ENCODE results near the gene TBC1D2.

Gene TBC1D2

GRCh38 chr9:98186236-98186635 lies 69.2 kb downstream of the TBC1D2 start:
- TF ChIP-seq JUND (IDR thresholded peaks at IDR 0.05; ENCODE audit: low read depth): no peak
- DNase-seq (ENCODE audit: low read depth in 1 of 2, low spot score in 1 of 2): no peak
- in situ Hi-C loops (cut with HindIII; ENCODE audit: low pct_unique_long_range_greater_than_20kb, low sequenced_read_pairs): no loop called here

DNA sequence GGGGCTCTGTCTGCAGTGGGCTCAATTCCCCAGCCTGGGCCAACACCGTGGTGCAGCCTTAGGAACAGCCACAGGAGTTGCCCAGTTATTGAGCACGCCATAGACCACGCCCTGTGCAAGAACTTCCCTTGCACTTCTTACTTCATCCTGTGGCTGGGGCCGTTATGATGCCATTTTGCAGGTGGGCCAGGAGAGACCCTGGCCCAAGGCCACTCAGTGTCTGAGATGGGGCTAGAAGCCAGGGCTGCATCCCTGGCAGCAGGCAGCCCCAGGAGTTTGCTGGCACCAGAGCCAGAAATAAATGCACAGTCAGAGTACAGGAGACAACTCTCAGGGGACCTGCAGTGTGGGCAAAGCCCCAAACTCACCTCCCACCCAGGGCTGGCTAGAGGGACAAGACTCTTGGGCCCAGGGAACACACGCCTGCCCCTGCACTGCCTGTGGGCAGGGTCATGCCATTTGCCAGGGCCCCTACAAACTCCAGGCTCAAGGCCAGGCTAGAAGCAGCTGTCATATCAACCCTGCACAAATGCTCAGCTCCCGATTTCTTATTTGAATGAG lies 69.8 kb downstream of the TBC1D2 start:
- no peak for DNase-seq (ENCODE audit: low read depth in 1 of 2, low spot score in 1 of 2)
- TF ChIP-seq JUND (IDR thresholded peaks at IDR 0.05; ENCODE audit: low read depth): no peak
- in situ Hi-C loops (cut with HindIII; ENCODE audit: low pct_unique_long_range_greater_than_20kb, low sequenced_read_pairs): no loop called here

DNA sequence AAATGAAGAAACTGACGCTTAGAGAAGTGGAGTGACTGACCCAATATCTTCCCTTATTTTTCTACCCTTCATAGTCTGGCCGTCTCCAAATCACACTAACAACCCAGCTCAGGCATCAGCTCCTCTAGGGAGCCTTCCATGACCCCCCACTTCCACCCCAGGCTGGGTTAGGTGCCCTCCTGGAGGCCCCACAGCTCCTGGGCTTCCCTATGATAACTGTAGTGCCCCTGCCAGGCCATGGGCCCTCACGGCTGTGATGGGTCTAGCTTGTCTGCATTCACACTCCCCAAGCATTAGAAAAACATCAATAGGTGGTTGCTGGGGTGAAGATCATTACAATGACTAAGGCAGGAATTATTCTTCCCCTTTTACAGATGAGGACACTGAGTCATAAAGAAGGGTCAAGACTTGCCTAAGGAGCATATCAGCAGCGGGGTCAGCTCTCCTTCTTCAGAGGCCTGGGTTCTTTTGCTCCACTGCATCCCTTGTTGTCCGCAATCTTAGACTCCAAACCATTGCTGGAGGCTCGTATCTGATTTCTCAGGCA lies 70.4 kb downstream of the TBC1D2 start:
- no peak for TF ChIP-seq JUND (IDR thresholded peaks at IDR 0.05; ENCODE audit: low read depth)
- no peak for DNase-seq (ENCODE audit: low read depth in 1 of 2, low spot score in 1 of 2)
- in situ Hi-C loops (cut with HindIII; ENCODE audit: low pct_unique_long_range_greater_than_20kb, low sequenced_read_pairs): no loop called here

- TF ChIP-seq JUND (IDR thresholded peaks at IDR 0.05; ENCODE audit: low read depth): no peak
- no peak for DNase-seq (ENCODE audit: low read depth in 1 of 2, low spot score in 1 of 2)
- in situ Hi-C loops (cut with HindIII; ENCODE audit: low pct_unique_long_range_greater_than_20kb, low sequenced_read_pairs): no loop called here
These were observed 71.1 kb downstream of the TBC1D2 start for GRCh38 chr9:98184326-98184725.

DNA sequence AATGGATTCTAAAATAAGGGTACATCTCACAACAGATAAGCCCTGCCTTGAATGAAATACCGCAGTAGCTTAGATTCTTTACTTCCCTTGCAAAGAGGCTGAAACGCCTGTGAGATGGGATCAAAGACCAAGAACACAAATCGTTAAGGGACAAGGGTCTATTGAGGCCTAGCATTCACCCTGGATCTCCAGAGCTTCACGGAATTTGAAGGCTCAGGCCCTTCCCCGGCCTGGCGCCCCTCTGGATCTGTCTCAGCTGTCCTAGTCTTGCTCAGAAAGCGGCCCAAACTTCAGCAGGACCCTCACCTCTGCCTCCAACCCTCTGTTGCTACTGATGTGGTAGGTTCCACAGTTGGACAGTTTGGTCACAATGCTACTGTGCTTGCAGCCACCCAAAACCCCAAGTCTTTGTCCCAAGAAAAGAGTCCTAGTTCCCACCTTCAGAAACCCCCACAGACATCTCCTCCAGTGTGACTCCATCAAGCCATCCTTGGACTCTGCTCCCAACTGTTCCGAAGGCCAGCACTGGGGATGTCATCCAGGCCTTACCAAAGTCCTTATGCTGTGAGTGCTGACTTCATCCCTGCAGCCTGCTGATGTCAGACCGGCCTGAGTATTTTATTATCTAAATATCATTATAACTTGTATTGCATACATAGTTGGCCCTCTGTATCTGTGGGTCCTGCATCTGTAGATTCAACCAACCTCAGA lies 72.4 kb downstream of the TBC1D2 start:
- no peak for DNase-seq (ENCODE audit: low read depth in 1 of 2, low spot score in 1 of 2)
- in situ Hi-C loops (cut with HindIII; ENCODE audit: low pct_unique_long_range_greater_than_20kb, low sequenced_read_pairs): no loop called here
- TF ChIP-seq JUND (IDR thresholded peaks at IDR 0.05; ENCODE audit: low read depth): no peak

GRCh38 chr9:98182069-98182820 lies 73.2 kb downstream of the TBC1D2 start:
- no peak for TF ChIP-seq JUND (IDR thresholded peaks at IDR 0.05; ENCODE audit: low read depth)
- in situ Hi-C loops (cut with HindIII; ENCODE audit: low pct_unique_long_range_greater_than_20kb, low sequenced_read_pairs): no loop called here
- no peak for DNase-seq (ENCODE audit: low read depth in 1 of 2, low spot score in 1 of 2)

- TF ChIP-seq JUND (IDR thresholded peaks at IDR 0.05; ENCODE audit: low read depth): no peak
- DNase-seq (ENCODE audit: low read depth in 1 of 2, low spot score in 1 of 2): no peak
- in situ Hi-C loops (cut with HindIII; ENCODE audit: low pct_unique_long_range_greater_than_20kb, low sequenced_read_pairs): no loop called here
These were observed 73.7 kb downstream of the TBC1D2 start for GRCh38 chr9:98181746-98182068.

DNA sequence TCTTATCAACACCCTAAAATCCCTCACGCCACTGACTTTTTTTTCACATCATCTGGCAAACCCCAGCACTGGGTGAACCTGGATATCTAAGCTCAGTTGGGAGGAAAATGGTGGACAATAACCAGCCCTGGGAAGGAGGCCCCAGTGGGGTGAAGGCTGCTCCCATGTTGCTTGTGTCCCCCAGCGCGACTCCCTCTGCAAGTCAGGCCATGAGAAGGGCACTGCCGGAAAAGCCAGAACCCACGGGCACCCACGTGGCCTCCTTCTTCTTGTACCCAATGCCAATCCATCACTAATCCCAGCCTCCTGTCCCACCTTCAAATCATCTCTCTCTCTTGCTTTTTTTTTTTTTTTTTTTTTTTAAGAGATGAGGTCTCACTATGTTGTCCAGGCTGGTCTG lies 74.5 kb downstream of the TBC1D2 start:
- in situ Hi-C loops (cut with HindIII; ENCODE audit: low pct_unique_long_range_greater_than_20kb, low sequenced_read_pairs): no loop called here
- no peak for TF ChIP-seq JUND (IDR thresholded peaks at IDR 0.05; ENCODE audit: low read depth)
- DNase-seq (ENCODE audit: low read depth in 1 of 2, low spot score in 1 of 2): no peak

DNA sequence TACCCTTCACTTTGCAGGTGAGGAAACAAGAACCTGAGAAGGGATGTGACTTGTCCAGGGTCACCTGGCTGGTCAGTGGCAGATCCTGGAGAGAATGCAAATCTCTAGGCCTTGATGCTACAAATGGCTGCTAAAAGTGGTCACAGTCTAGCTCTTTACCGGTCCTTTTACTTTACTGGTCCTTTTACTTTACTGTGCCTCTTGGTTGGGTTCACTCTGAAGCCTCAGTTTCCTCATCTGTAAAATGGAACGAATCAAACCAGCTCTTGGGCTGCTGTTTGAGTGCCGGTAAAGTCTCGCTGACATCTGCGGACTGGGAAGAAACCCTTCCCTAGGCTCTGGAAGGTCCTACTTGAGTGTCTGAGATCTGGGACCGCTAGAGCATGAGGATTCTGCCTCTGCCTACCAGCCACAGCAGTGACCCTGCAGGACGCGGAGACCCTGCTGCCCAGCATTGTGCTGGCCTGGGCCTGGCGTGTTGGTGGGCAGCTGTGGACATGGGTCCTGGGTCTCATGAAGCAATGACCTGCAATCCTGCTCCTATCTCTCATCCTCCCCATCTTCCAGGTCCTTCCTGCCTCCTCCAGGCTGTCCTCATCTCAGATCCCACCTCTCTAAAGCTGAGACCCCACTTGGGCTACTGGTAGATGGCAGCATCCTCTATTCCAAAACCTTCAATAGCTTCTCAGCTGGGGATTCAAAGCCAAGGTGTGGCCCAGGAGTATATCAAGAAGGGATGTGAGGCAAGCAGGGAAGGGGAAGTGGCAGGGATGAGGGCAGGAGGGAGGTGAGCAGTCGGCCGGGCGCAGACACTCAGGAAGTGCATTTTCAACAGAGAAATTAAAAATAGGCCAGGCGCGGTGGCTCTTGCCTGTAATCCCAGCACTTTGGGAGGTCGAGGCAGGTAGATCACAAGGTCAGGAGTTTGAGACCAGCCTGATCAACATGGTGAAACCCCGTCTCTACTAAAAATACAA lies 76.3 kb downstream of the TBC1D2 start:
- TF ChIP-seq JUND (IDR thresholded peaks at IDR 0.05; ENCODE audit: low read depth): no peak
- DNase-seq (ENCODE audit: low read depth in 1 of 2, low spot score in 1 of 2): no peak
- in situ Hi-C loops (cut with HindIII; ENCODE audit: low pct_unique_long_range_greater_than_20kb, low sequenced_read_pairs): no loop called here

- in situ Hi-C loops (cut with HindIII; ENCODE audit: low pct_unique_long_range_greater_than_20kb, low sequenced_read_pairs): no loop called here
- TF ChIP-seq JUND (IDR thresholded peaks at IDR 0.05; ENCODE audit: low read depth): no peak
- DNase-seq (ENCODE audit: low read depth in 1 of 2, low spot score in 1 of 2): no peak
These were observed 78.8 kb downstream of the TBC1D2 start for GRCh38 chr9:98176391-98177259.

GRCh38 chr9:98175762-98176161 lies 79.7 kb downstream of the TBC1D2 start:
- in situ Hi-C loops (cut with HindIII; ENCODE audit: low pct_unique_long_range_greater_than_20kb, low sequenced_read_pairs): no loop called here
- no peak for TF ChIP-seq JUND (IDR thresholded peaks at IDR 0.05; ENCODE audit: low read depth)
- DNase-seq (ENCODE audit: low read depth in 1 of 2, low spot score in 1 of 2): no peak
